ENCODE results near the gene ADAM11. TPM values are rescaled to one million over a fixed set of nuclear protein-coding genes. Genes with fewer than 3 reads are reported as not detected.

Gene ADAM11
- total RNA-seq, 4 donors from 2014 or later, result 1.5 to 2.5 (median 2.3) TPM; not detected in 1

- no peak for DNase-seq (ENCODE audit: low spot score in 2 of 2)
- WGBS, 2 donors, result 88 to 91% methylated on average over 11 to 14 of the region's 14 CpGs
- intact Hi-C loops (cut with DNase I; ENCODE audit: low total_unique reads), result no loop called here
- H3K4me3 ChIP-seq (ENCODE audit: low read depth, poor library complexity, severe bottlenecking), result no peak overlapping the region
- TF ChIP-seq CTCF (IDR thresholded peaks at IDR 0.05) (no peak), POLR2A (IDR thresholded peaks at IDR 0.05) (no peak)
Observed at GRCh38 chr17:44780845-44781480, 22.2 kb downstream of the ADAM11 start.

GRCh38 chr17:44781551-44782325, 22.9 kb downstream of the ADAM11 start:
- 48 to 55% methylated on average over 15 to 17 of the region's 17 CpGs for WGBS, 2 donors
- no peak for TF ChIP-seq CTCF (IDR thresholded peaks at IDR 0.05)
- TF ChIP-seq POLR2A (IDR thresholded peaks at IDR 0.05), result no peak
- no peak overlapping the region for H3K4me3 ChIP-seq (ENCODE audit: low read depth, poor library complexity, severe bottlenecking)
- intact Hi-C loops (cut with DNase I; ENCODE audit: low total_unique reads), result no loop called here
- DNase-seq (ENCODE audit: low spot score in 2 of 2), result no peak

DNA sequence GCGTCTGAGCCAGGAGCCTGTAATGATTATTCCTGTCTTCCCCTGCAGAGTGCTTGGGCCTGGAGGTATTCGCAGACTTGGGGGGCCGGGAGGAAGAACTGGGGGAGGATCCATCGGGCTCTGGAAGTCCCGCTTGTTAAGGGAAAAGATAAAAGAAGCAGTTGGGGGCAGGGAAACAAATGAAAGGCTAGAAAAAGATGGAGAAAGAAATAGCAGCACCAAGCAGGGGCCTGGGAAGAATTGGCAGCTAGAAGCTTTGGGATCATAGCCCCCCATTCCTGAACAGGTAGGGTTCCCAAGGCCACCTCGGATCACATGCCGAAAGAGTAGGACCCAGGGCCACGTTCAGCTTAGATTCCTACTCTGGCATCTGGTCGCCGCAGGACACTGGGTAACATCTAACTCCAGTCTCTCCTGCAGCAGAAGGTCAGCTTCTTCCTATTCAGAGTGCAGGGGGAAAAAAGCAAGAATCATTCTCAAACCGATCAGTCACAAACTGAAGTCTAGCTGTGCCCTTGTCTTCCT, 23.6 kb downstream of the ADAM11 start:
- H3K4me3 ChIP-seq (ENCODE audit: low read depth, poor library complexity, severe bottlenecking), result no peak overlapping the region
- intact Hi-C loops (cut with DNase I; ENCODE audit: low total_unique reads), result no loop called here
- DNase-seq (ENCODE audit: low spot score in 2 of 2), result no peak
- no peak for TF ChIP-seq POLR2A (IDR thresholded peaks at IDR 0.05)
- no peak for TF ChIP-seq CTCF (IDR thresholded peaks at IDR 0.05)
- WGBS, 2 donors, result 61 to 67% methylated on average over 11 of the region's 11 CpGs

DNA sequence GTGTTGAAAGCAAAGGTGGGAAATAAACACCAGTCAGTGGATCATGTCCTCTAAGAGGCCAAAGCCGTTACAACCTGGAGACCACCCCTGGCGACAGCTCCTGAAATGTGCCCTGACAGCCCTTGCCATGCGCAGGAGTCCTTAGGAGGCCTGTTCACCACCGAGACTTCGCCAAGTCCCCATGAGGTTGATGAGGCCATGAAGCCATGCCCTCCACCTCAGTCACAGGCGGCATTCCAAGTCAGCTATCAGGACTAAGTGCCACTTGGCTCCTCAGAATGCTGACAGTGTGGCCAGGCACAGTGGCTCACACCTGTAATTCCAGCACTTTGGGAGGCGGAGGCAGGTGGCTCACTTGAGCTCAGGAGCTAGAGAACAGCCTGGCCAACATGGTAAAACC, 27.1 kb downstream of the ADAM11 start:
- DNase-seq (ENCODE audit: low spot score in 2 of 2), result no peak
- 86 to 97% methylated on average over 3 to 7 of the region's 7 CpGs for WGBS, 2 donors
- H3K4me3 ChIP-seq (ENCODE audit: low read depth, poor library complexity, severe bottlenecking), result no peak overlapping the region
- intact Hi-C loops (cut with DNase I; ENCODE audit: low total_unique reads), result no loop called here
- no peak for TF ChIP-seq CTCF (IDR thresholded peaks at IDR 0.05)
- TF ChIP-seq POLR2A (IDR thresholded peaks at IDR 0.05), result no peak

- no peak overlapping the region for H3K4me3 ChIP-seq (ENCODE audit: low read depth, poor library complexity, severe bottlenecking)
- intact Hi-C loops (cut with DNase I; ENCODE audit: low total_unique reads), result no loop called here
- no peak for DNase-seq (ENCODE audit: low spot score in 2 of 2)
- 47 to 53% methylated on average over 15 to 16 of the region's 16 CpGs for WGBS, 2 donors
- no peak for TF ChIP-seq CTCF (IDR thresholded peaks at IDR 0.05)
- no peak for TF ChIP-seq POLR2A (IDR thresholded peaks at IDR 0.05)
Observed at GRCh38 chr17:44786551-44787081, 27.8 kb downstream of the ADAM11 start.
